Ascending aorta (tissue), 2 donors: Measurements from ENCODE around the gene RELA. TPM values are rescaled to one million over a fixed set of nuclear protein-coding genes. Genes with fewer than 3 reads are reported as not detected.
"Not testable (repeated sequence)": the region's sequence is repeated elsewhere in the genome, so short reads cannot be mapped to it uniquely, and the experiment has no call there.

ENCODE experiments used
- DNase-seq, 2 donors: peaks; one replicate each; pipeline ENCODE4 v3.0.0-alpha.2; 2019; ENCODE audit warnings: low spot score in 2 of 2
- H3K27ac ChIP-seq, 2 donors: fragments of 200-600 bp; sonication (generic); one replicate each; pipeline ENCODE4 v1.5.1; 2016 to 2017; ENCODE audit warnings: mild to moderate bottlenecking in 1 of 2
- H3K27me3 ChIP-seq: fragments of 200-600 bp; sonication (generic); one replicate; pipeline ENCODE4 v1.5.1; 2017
- H3K36me3 ChIP-seq, 2 donors: fragments of 200-600 bp; sonication (generic); one replicate each; pipeline ENCODE4 v1.5.1; 2016
- H3K4me1 ChIP-seq, 2 donors: fragments of 200-600 bp; sonication (generic); one replicate each; pipeline ENCODE4 v1.5.1; 2016 to 2017; ENCODE audit warnings: mild to moderate bottlenecking in 1 of 2
- H3K4me3 ChIP-seq, 2 donors: fragments of 200-600 bp; sonication (generic); one replicate each; pipeline ENCODE4 v1.5.1; 2016 to 2017; ENCODE audit warnings: mild to moderate bottlenecking in 1 of 2
- H3K9me3 ChIP-seq, 2 donors: fragments of 200-600 bp; sonication (generic); one replicate each; pipeline ENCODE4 v1.5.1; 2016
- CTCF ChIP-seq, 3 experiments: fragments of 200-600 bp in 2 of 3; fragments of 450-650 bp in 1 of 3; sonication (generic) in 2 of 3; IDR thresholded peaks; one replicate each; pipeline ENCODE4 v1.5.1; 2016 to 2019; ENCODE audit warnings: antibody characterized with exemption in 3 of 3, mild to moderate bottlenecking in 1 of 3, moderate library complexity in 1 of 3
- intact Hi-C: fragments of 100-400 bp; cut with DNase I; formaldehyde crosslinking; loops from one replicate; pipeline ENCODE4 v1.15.1; 2023
- total RNA-seq: library from RNA; depleted of rRNA; stranded (reverse); fragments of >200 nt; gene quantifications from one replicate; pipeline ENCODE4 v1.1.0, GENCODE V29; 2016

Gene RELA
- total RNA-seq, 1 donor from 2014 or later = 115 TPM

GRCh38 chr11:65696802-65697552, 34.3 kb upstream of the RELA start:
- H3K27me3 ChIP-seq = no peaks in the 10 kb centered on the region
- intact Hi-C loops = no loop called here
- TF ChIP-seq CTCF (IDR thresholded peaks at IDR 0.05) = no peak
- H3K27ac ChIP-seq = no peak overlapping the region
- H3K4me3 ChIP-seq = no peak overlapping the region
- H3K4me1 ChIP-seq = no peaks in the 10 kb centered on the region
- H3K36me3 ChIP-seq = no peaks in the 10 kb centered on the region
- no peak for DNase-seq
- H3K9me3 ChIP-seq = no peaks in the 10 kb centered on the region

- DNase-seq = no peak
- intact Hi-C loops = no loop called here
- TF ChIP-seq CTCF (IDR thresholded peaks at IDR 0.05) = no peak
- Histone ChIP-seq H3K27me3 (no peaks in the 10 kb centered on the region), H3K4me1 (no peaks in the 10 kb centered on the region), H3K27ac (no peak overlapping the region), H3K9me3 (no peaks in the 10 kb centered on the region), H3K36me3 (no peaks in the 10 kb centered on the region), H3K4me3 (no peak overlapping the region)
Measured at GRCh38 chr11:65695459-65696241, 32.9 kb upstream of the RELA start.

GRCh38 chr11:65692367-65692766, 29.7 kb upstream of the RELA start:
- intact Hi-C loops = no loop called here
- TF ChIP-seq CTCF (IDR thresholded peaks at IDR 0.05) = no peak

GRCh38 chr11:65691847-65692246, 29.1 kb upstream of the RELA start:
- intact Hi-C loops, H3K27ac ChIP-seq, H3K9me3 ChIP-seq, H3K36me3 ChIP-seq, H3K27me3 ChIP-seq, H3K4me1 ChIP-seq, DNase-seq, H3K4me3 ChIP-seq: not testable (repeated sequence)

More at GRCh38 chr11:65692367-65692766, 29.7 kb upstream of the RELA start:
- Histone ChIP-seq H3K36me3 (no peaks in the 10 kb centered on the region), H3K4me1 (no peaks in the 10 kb centered on the region), H3K9me3 (no peaks in the 10 kb centered on the region), H3K27me3 (no peaks in the 10 kb centered on the region), H3K27ac (no peak overlapping the region), H3K4me3 (no peak overlapping the region)
- no peak for DNase-seq

GRCh38 chr11:65685981-65686380, 23.3 kb upstream of the RELA start:
- DNase-seq = no peak
- Histone ChIP-seq H3K27ac (no peak overlapping the region), H3K27me3 (no peaks in the 10 kb centered on the region), H3K4me3 (no peak overlapping the region), H3K9me3 (no peaks in the 10 kb centered on the region), H3K36me3 (no peaks in the 10 kb centered on the region), H3K4me1 (no peaks in the 10 kb centered on the region)
- intact Hi-C loops = no loop called here
- no peak for TF ChIP-seq CTCF (IDR thresholded peaks at IDR 0.05)

- H3K4me3 ChIP-seq, H3K9me3 ChIP-seq, H3K4me1 ChIP-seq, H3K36me3 ChIP-seq, intact Hi-C loops, H3K27ac ChIP-seq, H3K27me3 ChIP-seq, DNase-seq: not testable (repeated sequence)
Measured at GRCh38 chr11:65683480-65683879, 20.8 kb upstream of the RELA start.
